GM12878 (cell line): ENCODE measurements around the gene NOS1AP.

Experiments
- EP300 ChIP-seq, 2 experiments: fragments of 150-350 bp in 1 of 2; IDR thresholded peaks; 2 replicates each; pipeline ENCODE4 v1.6.1; 2011 to 2012; ENCODE audit warnings: low read depth in 2 of 2, low read length in 2 of 2, borderline replicate concordance in 1 of 2, improper control_type of control experiment in 1 of 2, inconsistent platforms in 1 of 2; ENCODE audit not compliant: control insufficient read depth in 1 of 2
- EZH2 ChIP-seq: IDR thresholded peaks from 2 replicates; pipeline ENCODE4 v1.6.1; 2012; ENCODE audit warnings: low read depth, mild to moderate bottlenecking, control low read depth, inconsistent platforms, low read length, borderline replicate concordance; ENCODE audit not compliant: control insufficient read depth
- HDAC2 ChIP-seq: fragments of 200-600 bp; sonication (generic); IDR thresholded peaks from 2 replicates; pipeline ENCODE4 v1.6.1; 2017
- HDGF ChIP-seq: fragments of 450-650 bp; IDR thresholded peaks from 2 replicates; pipeline ENCODE4 v1.6.1; 2016; ENCODE audit warnings: antibody characterized with exemption
- KDM1A ChIP-seq: fragments of 200-600 bp; sonication (generic); IDR thresholded peaks from 2 replicates; pipeline ENCODE4 v1.6.1; 2016; ENCODE audit warnings: borderline replicate concordance
- POLR2AphosphoS5 ChIP-seq: IDR thresholded peaks from 2 replicates; pipeline ENCODE4 v1.6.1; 2011; ENCODE audit warnings: mild to moderate bottlenecking, low read length, inconsistent platforms
- SMC3 ChIP-seq: IDR thresholded peaks from 2 replicates; pipeline ENCODE4 v1.6.1; 2011; ENCODE audit warnings: low read length, improper control_type of control experiment, borderline replicate concordance
- SRF ChIP-seq, 2 experiments: IDR thresholded peaks; 2 replicates each; pipeline ENCODE4 v1.6.1; 2011; ENCODE audit warnings: low read depth in 2 of 2, low read length in 2 of 2, mild to moderate bottlenecking in 1 of 2, moderate library complexity in 1 of 2
- SUPT20H ChIP-seq: IDR thresholded peaks from 2 replicates; pipeline ENCODE4 v1.6.1; 2011; ENCODE audit warnings: low read depth, mild to moderate bottlenecking, low read length, moderate library complexity, borderline replicate concordance; ENCODE audit not compliant: control insufficient read depth
- SUZ12 ChIP-seq: fragments of 200-600 bp; sonication (generic); IDR thresholded peaks from one replicate; pipeline ENCODE4 v1.6.1; 2018; ENCODE audit warnings: antibody characterized with exemption, mild to moderate bottlenecking; ENCODE audit not compliant: unreplicated experiment
- WRNIP1 ChIP-seq: IDR thresholded peaks from 2 replicates; pipeline ENCODE4 v1.6.1; 2011; ENCODE audit warnings: low read depth, low read length, improper control_type of control experiment, borderline replicate concordance
- TF ChIP-seq, protein P1 (sequence below), 3 experiments: IDR thresholded peaks in 2 of 3; conservative IDR thresholded peaks in 1 of 3; 2 replicates each; pipeline ENCODE4 v1.5.1; 2011; ENCODE audit warnings: low read depth in 3 of 3, low read length in 3 of 3, mild to moderate bottlenecking in 3 of 3, control low read depth in 2 of 3, moderate library complexity in 2 of 3, inconsistent platforms in 1 of 3, mixed read lengths in 1 of 3; ENCODE audit not compliant: control insufficient read depth in 2 of 3, insufficient read depth in 1 of 3; ENCODE audit errors: extremely low read depth in 1 of 3
- TF ChIP-seq, protein P2 (sequence below): IDR thresholded peaks from 2 replicates; pipeline ENCODE4 v1.6.1; 2011; ENCODE audit warnings: low read depth, low read length, improper control_type of control experiment, borderline replicate concordance

- TF ChIP-seq HDAC2 (no peak), SRF (IDR thresholded peaks at IDR 0.05; ENCODE audit: low read depth in 2 of 2, low read length in 2 of 2) (no peak), WRNIP1 (no peak), EP300 (IDR thresholded peaks at IDR 0.05; ENCODE audit: borderline replicate concordance in 1 of 2, control insufficient read depth in 1 of 2, low read depth in 2 of 2, low read length in 2 of 2) (no peak), KDM1A (no peak), HDGF (no peak), SUPT20H (no peak), SUZ12 (no peak), SMC3 (no peak), EZH2 (no peak), POLR2AphosphoS5 (no peak)
- TF ChIP-seq, protein P1, sequence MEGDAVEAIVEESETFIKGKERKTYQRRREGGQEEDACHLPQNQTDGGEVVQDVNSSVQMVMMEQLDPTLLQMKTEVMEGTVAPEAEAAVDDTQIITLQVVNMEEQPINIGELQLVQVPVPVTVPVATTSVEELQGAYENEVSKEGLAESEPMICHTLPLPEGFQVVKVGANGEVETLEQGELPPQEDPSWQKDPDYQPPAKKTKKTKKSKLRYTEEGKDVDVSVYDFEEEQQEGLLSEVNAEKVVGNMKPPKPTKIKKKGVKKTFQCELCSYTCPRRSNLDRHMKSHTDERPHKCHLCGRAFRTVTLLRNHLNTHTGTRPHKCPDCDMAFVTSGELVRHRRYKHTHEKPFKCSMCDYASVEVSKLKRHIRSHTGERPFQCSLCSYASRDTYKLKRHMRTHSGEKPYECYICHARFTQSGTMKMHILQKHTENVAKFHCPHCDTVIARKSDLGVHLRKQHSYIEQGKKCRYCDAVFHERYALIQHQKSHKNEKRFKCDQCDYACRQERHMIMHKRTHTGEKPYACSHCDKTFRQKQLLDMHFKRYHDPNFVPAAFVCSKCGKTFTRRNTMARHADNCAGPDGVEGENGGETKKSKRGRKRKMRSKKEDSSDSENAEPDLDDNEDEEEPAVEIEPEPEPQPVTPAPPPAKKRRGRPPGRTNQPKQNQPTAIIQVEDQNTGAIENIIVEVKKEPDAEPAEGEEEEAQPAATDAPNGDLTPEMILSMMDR (IDR thresholded peaks at IDR 0.05 in 2 of 3, conservative IDR thresholded peaks at IDR 0.05 in 1 of 3; ENCODE audit: control insufficient read depth in 2 of 3, extremely low read depth in 1 of 3, insufficient read depth in 1 of 3, low read depth in 3 of 3, low read length in 3 of 3): no peak
- TF ChIP-seq, protein P2, sequence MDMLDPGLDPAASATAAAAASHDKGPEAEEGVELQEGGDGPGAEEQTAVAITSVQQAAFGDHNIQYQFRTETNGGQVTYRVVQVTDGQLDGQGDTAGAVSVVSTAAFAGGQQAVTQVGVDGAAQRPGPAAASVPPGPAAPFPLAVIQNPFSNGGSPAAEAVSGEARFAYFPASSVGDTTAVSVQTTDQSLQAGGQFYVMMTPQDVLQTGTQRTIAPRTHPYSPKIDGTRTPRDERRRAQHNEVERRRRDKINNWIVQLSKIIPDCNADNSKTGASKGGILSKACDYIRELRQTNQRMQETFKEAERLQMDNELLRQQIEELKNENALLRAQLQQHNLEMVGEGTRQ: no peak
These were observed 119.9 kb downstream of the NOS1AP start for GRCh38 chr1:162189345-162189744.
